Measurements from ENCODE around the gene ERVV-1. TPM values are rescaled to one million over a fixed set of nuclear protein-coding genes. Genes with fewer than 3 reads are reported as not detected.

ERVV-1 gene, protein sequence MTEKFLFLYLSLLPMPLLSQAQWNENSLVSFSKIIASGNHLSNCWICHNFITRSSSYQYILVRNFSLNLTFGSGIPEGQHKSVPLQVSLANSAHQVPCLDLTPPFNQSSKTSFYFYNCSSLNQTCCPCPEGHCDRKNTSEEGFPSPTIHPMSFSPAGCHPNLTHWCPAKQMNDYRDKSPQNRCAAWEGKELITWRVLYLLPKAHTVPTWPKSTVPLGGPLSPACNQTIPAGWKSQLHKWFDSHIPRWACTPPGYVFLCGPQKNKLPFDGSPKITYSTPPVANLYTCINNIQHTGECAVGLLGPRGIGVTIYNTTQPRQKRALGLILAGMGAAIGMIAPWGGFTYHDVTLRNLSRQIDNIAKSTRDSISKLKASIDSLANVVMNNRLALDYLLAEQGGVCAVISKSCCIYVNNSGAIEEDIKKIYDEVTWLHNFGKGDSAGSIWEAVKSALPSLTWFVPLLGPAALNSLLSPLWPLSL
- total RNA-seq, result not detected in 2 replicates

DNA sequence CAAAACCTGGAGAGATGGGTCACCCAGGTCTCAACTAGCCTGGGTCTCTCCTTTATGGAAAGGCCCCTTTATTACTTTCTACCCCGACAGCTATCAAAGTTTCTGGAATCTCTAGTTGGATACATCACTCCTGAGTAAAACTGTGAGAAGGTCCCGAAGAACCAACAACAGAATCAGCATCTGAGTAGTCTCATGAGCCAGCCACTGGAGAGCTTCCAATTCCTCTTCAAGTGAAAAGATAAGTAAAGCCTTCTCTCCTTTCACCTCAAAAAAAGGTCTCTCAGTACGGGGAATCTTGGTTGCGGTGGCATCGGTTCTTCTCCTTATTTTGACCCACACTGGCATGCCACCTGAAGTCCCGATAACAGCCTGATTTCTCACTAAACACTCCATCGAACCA lies at the start of gene ERVV-1:
ERVV-1 (plus strand) TSS at position 301 of the 400 bp plus-strand sequence. CDS start 170 bp downstream, outside the sequence.

Other genes with a start within 250 kb of the ERVV-1 start
- 1.8 and 5.6 TPM in 2 replicates for gene ZNF600, start 227.1 kb upstream of the ERVV-1 start, total RNA-seq
- gene ZNF28, start 192.3 kb upstream of the ERVV-1 start, total RNA-seq, result 8.7 and 26.9 TPM in 2 replicates
- 11.3 and 22.0 TPM in 2 replicates for gene ZNF468, start 156.3 kb upstream of the ERVV-1 start, total RNA-seq
- 5.7 and 11.3 TPM in 2 replicates for gene ZNF320, start 116.3 kb upstream of the ERVV-1 start, total RNA-seq
- gene ZNF888, start 90.5 kb upstream of the ERVV-1 start, total RNA-seq, result 3.4 and 5.2 TPM in 2 replicates
- gene ZNF816, start 51.0 kb upstream of the ERVV-1 start, total RNA-seq, result 6.3 and 9.4 TPM in 2 replicates
- not detected in 2 replicates for gene ERVV-2, start 30.8 kb downstream of the ERVV-1 start, total RNA-seq
- 11.7 and 28.2 TPM in 2 replicates for gene ZNF160, start 89.5 kb downstream of the ERVV-1 start, total RNA-seq
- gene ZNF415, start 119.0 kb downstream of the ERVV-1 start, total RNA-seq, result 2.3 and 2.9 TPM in 2 replicates
- gene ZNF347, start 145.1 kb downstream of the ERVV-1 start, total RNA-seq, result 5.7 and 8.3 TPM in 2 replicates
- 1.6 and 2.3 TPM in 2 replicates for gene ZNF665, start 179.4 kb downstream of the ERVV-1 start, total RNA-seq
- 10.4 and 23.4 TPM in 2 replicates for gene ZNF677, start 241.0 kb downstream of the ERVV-1 start, total RNA-seq
- under 0.01 TPM in 1 of 2 replicates, not detected in the other for gene VN1R2, start 244.4 kb downstream of the ERVV-1 start, total RNA-seq